Measurements from ENCODE around the gene HBM.

GRCh38 chr16:185691-186090 is 19.9 kb downstream of the HBM start:
- no peak for TF ChIP-seq CTCF (conservative IDR thresholded peaks at IDR 0.05)
- TF ChIP-seq EZH2 (IDR thresholded peaks at IDR 0.05; ENCODE audit: low read depth), result no peak

Measured in PC-9 (cell line).